Ectodermal cell (in vitro differentiated cells): ENCODE results near the gene TSBP1.

Source experiments
- H3K27ac ChIP-seq: 2 replicates; pipeline ENCODE4 v1.7.0; 2013; ENCODE audit warnings: mild to moderate bottlenecking, low read depth, low read length; ENCODE audit not compliant: insufficient read depth, poor library complexity, severe bottlenecking
- H3K27me3 ChIP-seq: 2 replicates; pipeline ENCODE4 v1.7.0; 2013; ENCODE audit warnings: mild to moderate bottlenecking, low read length; ENCODE audit not compliant: insufficient read depth, control insufficient read depth, poor library complexity, severe bottlenecking
- H3K36me3 ChIP-seq: one replicate; pipeline ENCODE4 v1.7.0; 2013; ENCODE audit warnings: low read length; ENCODE audit not compliant: control insufficient read depth, insufficient read depth
- H3K4me1 ChIP-seq: one replicate; pipeline ENCODE4 v1.7.0; 2013; ENCODE audit warnings: low read length; ENCODE audit not compliant: control insufficient read depth, insufficient read depth
- H3K4me3 ChIP-seq: 2 replicates; pipeline ENCODE4 v1.7.0; 2013; ENCODE audit warnings: low read depth, low read length, control low read depth; ENCODE audit not compliant: insufficient read depth
- H3K9me3 ChIP-seq: 2 replicates; pipeline ENCODE4 v1.7.0; 2013; ENCODE audit warnings: mild to moderate bottlenecking, low read length, moderate library complexity; ENCODE audit not compliant: control insufficient read depth
- WGBS, 2 experiments: methylation state at CpG; one replicate each; pipeline ENCODE4 v1.1.7; 2013; ENCODE audit warnings: missing lambda C conversion rate in 2 of 2; 5-methylcytosine and 5-hydroxymethylcytosine counted together

TSBP1 gene

GRCh38 chr6:32254761-32255198, 116.9 kb downstream of the TSBP1 start:
- no peak overlapping the region for H3K27ac ChIP-seq
- 20 to 26% methylated on average over 12 of the region's 12 CpGs for WGBS, 2 experiments
- H3K36me3 ChIP-seq = no peaks in the 10 kb centered on the region
- H3K27me3 ChIP-seq = no peaks in the 10 kb centered on the region
- H3K4me3 ChIP-seq = peak overlapping the region; percentile 19
- no peaks in the 10 kb centered on the region for H3K9me3 ChIP-seq
- no peaks in the 10 kb centered on the region for H3K4me1 ChIP-seq

- Histone ChIP-seq H3K9me3 (no peaks in the 10 kb centered on the region), H3K4me3 (no peak overlapping the region), H3K4me1 (no peaks in the 10 kb centered on the region), H3K27ac (no peak overlapping the region), H3K27me3 (no peaks in the 10 kb centered on the region), H3K36me3 (no peaks in the 10 kb centered on the region)
- 85 to 90% methylated on average over 2 of the region's 2 CpGs for WGBS, 2 experiments
These were observed 119.2 kb downstream of the TSBP1 start for GRCh38 chr6:32252331-32253009.

- Histone ChIP-seq H3K27me3 (peaks cover under 1% of the 10 kb centered on the region), H3K9me3 (no peaks in the 10 kb centered on the region), H3K27ac (no peak overlapping the region), H3K4me3 (no peak overlapping the region), H3K4me1 (no peaks in the 10 kb centered on the region), H3K36me3 (no peaks in the 10 kb centered on the region)
- 65 to 68% methylated on average over 2 of the region's 2 CpGs for WGBS, 2 experiments
These were observed 122.4 kb downstream of the TSBP1 start for GRCh38 chr6:32249262-32249661.

GRCh38 chr6:32247401-32247800, 124.3 kb downstream of the TSBP1 start:
- H3K9me3 ChIP-seq = no peaks in the 10 kb centered on the region
- H3K4me3 ChIP-seq = no peak overlapping the region
- H3K27ac ChIP-seq = no peak overlapping the region
- H3K27me3 ChIP-seq = peaks cover 4% of the 10 kb centered on the region
- H3K36me3 ChIP-seq = no peaks in the 10 kb centered on the region
- H3K4me1 ChIP-seq = no peaks in the 10 kb centered on the region
- WGBS, 2 experiments = 47 to 50% methylated on average over 2 of the region's 2 CpGs

- no peaks in the 10 kb centered on the region for H3K4me1 ChIP-seq
- 4 to 5% methylated on average over 14 of the region's 14 CpGs for WGBS, 2 experiments
- H3K9me3 ChIP-seq = no peaks in the 10 kb centered on the region
- peaks cover 4% of the 10 kb centered on the region for H3K27me3 ChIP-seq
- no peaks in the 10 kb centered on the region for H3K36me3 ChIP-seq
- H3K27ac ChIP-seq = no peak overlapping the region
- H3K4me3 ChIP-seq = no peak overlapping the region
These were observed 126.7 kb downstream of the TSBP1 start for GRCh38 chr6:32244946-32245398.

GRCh38 chr6:32244270-32244669, 127.4 kb downstream of the TSBP1 start:
- no peak overlapping the region for H3K27ac ChIP-seq
- no peaks in the 10 kb centered on the region for H3K36me3 ChIP-seq

More at GRCh38 chr6:32244270-32244669, 127.4 kb downstream of the TSBP1 start:
- Histone ChIP-seq H3K4me3 (no peak overlapping the region), H3K9me3 (no peaks in the 10 kb centered on the region), H3K4me1 (no peaks in the 10 kb centered on the region), H3K27me3 (peaks cover 4% of the 10 kb centered on the region)
- 95% methylated on average over 4 of the region's 4 CpGs for WGBS, 2 experiments
